SK-N-SH (cell line): ENCODE measurements around the gene CACNA1G.

Source experiments
- EP300 ChIP-seq, 2 experiments: IDR thresholded peaks; 2 replicates each; pipeline versions ENCODE4 v1.4.0 to v1.6.1; 2012; ENCODE audit warnings: borderline replicate concordance in 1 of 2, low read depth in 1 of 2, low read length in 1 of 2
- MXI1 ChIP-seq: IDR thresholded peaks from 2 replicates; pipeline ENCODE4 v1.6.1; 2012; ENCODE audit warnings: mild to moderate bottlenecking, low read depth, low read length, improper control_type of control experiment
- NRF1 ChIP-seq: IDR thresholded peaks from 2 replicates; pipeline ENCODE4 v1.6.1; 2012; ENCODE audit warnings: low read depth, mild to moderate bottlenecking, low read length
- POLR2AphosphoS5 ChIP-seq: IDR thresholded peaks from 2 replicates; pipeline ENCODE4 v1.6.1; 2012; ENCODE audit warnings: low read depth, low read length
- RXRA ChIP-seq: IDR thresholded peaks from 2 replicates; pipeline ENCODE4 v1.4.0; 2012; ENCODE audit warnings: low read depth, mild to moderate bottlenecking, borderline replicate concordance
- SIN3A ChIP-seq: IDR thresholded peaks from 2 replicates; pipeline ENCODE4 v1.6.1; 2012; ENCODE audit warnings: low read depth, mild to moderate bottlenecking, low read length, moderate library complexity, borderline replicate concordance
- YY1 ChIP-seq: IDR thresholded peaks from 2 replicates; pipeline ENCODE4 v1.4.0; 2012; ENCODE audit warnings: low read depth, mild to moderate bottlenecking
- TF ChIP-seq, protein P1 (sequence below): fragments of 200-600 bp; sonication (generic); IDR thresholded peaks from 2 replicates; pipeline ENCODE4 v1.6.1; 2017; ENCODE audit warnings: antibody characterized with exemption, mild to moderate bottlenecking, moderate library complexity
- TF ChIP-seq, protein P2 (sequence below): fragments of 150-350 bp; IDR thresholded peaks from 2 replicates; pipeline ENCODE4 v1.6.1; 2017; ENCODE audit warnings: antibody characterized with exemption, low read length, low read depth, borderline replicate concordance
- TF ChIP-seq, protein P3 (sequence below): IDR thresholded peaks from 2 replicates; pipeline ENCODE4 v1.4.0; 2012; ENCODE audit warnings: low read depth
- TF ChIP-seq, protein P4 (sequence below): IDR thresholded peaks from 2 replicates; pipeline ENCODE4 v1.6.1; 2012; ENCODE audit warnings: mild to moderate bottlenecking, low read depth, low read length, moderate library complexity

DNA sequence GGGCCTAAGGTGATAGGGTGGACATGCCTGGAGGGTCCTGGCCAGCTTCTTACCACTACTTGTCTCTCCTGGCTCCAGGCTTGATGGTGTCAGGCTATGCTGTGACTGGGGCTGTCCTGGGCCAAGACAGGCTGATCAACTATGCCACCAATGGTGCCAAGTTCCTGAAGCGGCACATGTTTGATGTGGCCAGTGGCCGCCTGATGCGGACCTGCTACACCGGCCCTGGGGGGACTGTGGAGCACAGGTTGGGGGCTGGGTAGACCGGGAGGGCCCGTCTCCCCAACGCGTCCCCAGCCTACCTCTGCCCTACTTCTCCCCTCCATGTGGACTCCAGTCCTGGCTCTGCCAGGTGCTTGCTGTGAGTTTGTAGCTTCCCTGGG, 9.1 kb upstream of the CACNA1G start:
- no peak for TF ChIP-seq MXI1
- TF ChIP-seq, protein P1, sequence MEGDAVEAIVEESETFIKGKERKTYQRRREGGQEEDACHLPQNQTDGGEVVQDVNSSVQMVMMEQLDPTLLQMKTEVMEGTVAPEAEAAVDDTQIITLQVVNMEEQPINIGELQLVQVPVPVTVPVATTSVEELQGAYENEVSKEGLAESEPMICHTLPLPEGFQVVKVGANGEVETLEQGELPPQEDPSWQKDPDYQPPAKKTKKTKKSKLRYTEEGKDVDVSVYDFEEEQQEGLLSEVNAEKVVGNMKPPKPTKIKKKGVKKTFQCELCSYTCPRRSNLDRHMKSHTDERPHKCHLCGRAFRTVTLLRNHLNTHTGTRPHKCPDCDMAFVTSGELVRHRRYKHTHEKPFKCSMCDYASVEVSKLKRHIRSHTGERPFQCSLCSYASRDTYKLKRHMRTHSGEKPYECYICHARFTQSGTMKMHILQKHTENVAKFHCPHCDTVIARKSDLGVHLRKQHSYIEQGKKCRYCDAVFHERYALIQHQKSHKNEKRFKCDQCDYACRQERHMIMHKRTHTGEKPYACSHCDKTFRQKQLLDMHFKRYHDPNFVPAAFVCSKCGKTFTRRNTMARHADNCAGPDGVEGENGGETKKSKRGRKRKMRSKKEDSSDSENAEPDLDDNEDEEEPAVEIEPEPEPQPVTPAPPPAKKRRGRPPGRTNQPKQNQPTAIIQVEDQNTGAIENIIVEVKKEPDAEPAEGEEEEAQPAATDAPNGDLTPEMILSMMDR, result no peak
- TF ChIP-seq NRF1, result no peak
- TF ChIP-seq EP300 (IDR thresholded peaks at IDR 0.05; ENCODE audit: borderline replicate concordance in 1 of 2, low read depth in 1 of 2, low read length in 1 of 2), result no peak
- no peak for TF ChIP-seq SIN3A
- no peak for TF ChIP-seq YY1
- TF ChIP-seq RXRA, result no peak
- TF ChIP-seq, protein P2, sequence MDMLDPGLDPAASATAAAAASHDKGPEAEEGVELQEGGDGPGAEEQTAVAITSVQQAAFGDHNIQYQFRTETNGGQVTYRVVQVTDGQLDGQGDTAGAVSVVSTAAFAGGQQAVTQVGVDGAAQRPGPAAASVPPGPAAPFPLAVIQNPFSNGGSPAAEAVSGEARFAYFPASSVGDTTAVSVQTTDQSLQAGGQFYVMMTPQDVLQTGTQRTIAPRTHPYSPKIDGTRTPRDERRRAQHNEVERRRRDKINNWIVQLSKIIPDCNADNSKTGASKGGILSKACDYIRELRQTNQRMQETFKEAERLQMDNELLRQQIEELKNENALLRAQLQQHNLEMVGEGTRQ, result no peak
- TF ChIP-seq, protein P3, sequence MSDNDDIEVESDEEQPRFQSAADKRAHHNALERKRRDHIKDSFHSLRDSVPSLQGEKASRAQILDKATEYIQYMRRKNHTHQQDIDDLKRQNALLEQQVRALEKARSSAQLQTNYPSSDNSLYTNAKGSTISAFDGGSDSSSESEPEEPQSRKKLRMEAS, result no peak
- no peak for TF ChIP-seq POLR2AphosphoS5
- TF ChIP-seq, protein P4, sequence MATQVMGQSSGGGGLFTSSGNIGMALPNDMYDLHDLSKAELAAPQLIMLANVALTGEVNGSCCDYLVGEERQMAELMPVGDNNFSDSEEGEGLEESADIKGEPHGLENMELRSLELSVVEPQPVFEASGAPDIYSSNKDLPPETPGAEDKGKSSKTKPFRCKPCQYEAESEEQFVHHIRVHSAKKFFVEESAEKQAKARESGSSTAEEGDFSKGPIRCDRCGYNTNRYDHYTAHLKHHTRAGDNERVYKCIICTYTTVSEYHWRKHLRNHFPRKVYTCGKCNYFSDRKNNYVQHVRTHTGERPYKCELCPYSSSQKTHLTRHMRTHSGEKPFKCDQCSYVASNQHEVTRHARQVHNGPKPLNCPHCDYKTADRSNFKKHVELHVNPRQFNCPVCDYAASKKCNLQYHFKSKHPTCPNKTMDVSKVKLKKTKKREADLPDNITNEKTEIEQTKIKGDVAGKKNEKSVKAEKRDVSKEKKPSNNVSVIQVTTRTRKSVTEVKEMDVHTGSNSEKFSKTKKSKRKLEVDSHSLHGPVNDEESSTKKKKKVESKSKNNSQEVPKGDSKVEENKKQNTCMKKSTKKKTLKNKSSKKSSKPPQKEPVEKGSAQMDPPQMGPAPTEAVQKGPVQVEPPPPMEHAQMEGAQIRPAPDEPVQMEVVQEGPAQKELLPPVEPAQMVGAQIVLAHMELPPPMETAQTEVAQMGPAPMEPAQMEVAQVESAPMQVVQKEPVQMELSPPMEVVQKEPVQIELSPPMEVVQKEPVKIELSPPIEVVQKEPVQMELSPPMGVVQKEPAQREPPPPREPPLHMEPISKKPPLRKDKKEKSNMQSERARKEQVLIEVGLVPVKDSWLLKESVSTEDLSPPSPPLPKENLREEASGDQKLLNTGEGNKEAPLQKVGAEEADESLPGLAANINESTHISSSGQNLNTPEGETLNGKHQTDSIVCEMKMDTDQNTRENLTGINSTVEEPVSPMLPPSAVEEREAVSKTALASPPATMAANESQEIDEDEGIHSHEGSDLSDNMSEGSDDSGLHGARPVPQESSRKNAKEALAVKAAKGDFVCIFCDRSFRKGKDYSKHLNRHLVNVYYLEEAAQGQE, result no peak
